GM19455 (cell line): ENCODE data around the gene CRYM.
"Not testable (repeated sequence)": the region's sequence is repeated elsewhere in the genome, so short reads cannot be mapped to it uniquely, and the experiment has no call there.

Source experiments
- ATAC-seq: cut with Tn5 transposase; IDR thresholded peaks from one replicate; pipeline ENCODE4 v1.9.1; 2021; ENCODE audit not compliant: unreplicated experiment

Gene CRYM

DNA sequence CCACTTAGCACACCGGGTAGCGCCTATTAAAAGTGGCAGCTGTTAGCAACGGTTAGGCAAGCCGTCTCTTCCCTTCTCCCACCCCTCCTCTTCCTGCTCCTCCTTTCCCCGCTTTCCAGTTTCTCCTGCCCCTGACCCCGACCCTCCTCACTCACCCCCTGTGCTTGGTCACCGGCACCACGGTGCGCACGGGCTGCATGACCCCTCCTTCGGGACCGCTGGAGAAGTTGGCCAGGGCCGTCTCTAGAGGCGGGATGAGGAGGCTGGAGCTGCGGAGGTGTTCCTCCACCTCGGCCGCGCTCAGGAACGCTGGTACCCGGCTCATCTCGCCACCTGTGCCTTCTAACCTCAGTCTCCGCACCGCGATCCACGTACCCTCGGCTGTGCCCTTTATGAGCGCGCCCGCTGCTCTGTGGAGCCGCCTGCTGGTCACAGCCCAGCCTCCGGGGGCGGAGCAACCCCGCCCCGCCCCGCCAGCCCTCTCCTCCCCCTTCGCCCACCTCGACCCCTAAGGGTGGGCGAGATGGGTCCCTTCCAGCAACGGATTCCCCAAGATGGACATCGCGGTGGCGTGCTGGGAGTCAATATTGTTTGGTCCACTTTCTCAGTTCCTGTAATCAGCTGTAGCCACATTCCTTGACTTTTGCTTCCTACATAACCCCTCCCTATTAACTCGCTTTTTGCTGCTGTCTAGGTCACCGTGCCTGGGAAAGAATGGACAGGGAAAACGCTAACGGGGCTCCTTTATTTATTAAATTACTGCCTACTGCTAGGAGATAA lies at the start of gene CRYM:
Gene CRYM (minus strand): TSS at position 364 of the 780 bp plus-strand sequence. CDS start 39 bp downstream, at position 325.
- no peak for ATAC-seq

GRCh38 chr16:21327046-21327445 lies 49.0 kb upstream of the CRYM start:
- ATAC-seq: no peak

DNA sequence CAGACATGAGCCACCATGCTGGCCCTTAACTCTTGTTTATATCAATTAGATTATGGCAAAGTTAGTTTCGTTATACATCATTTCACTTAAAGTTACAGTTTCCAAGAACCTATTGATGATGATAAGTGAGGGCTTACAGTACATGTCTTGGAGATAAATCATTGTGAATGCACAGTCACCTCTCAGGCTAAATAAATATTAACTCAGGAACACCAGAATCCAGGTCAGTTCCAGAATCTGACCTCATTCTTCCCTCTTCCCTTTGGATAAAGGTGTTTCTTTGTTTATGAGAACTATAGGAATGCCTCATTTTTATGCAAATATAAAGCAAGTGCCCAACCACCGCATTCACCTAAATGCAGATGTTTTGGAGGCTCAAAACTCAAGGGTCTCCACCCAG lies 48.4 kb upstream of the CRYM start:
- ATAC-seq: no peak

DNA sequence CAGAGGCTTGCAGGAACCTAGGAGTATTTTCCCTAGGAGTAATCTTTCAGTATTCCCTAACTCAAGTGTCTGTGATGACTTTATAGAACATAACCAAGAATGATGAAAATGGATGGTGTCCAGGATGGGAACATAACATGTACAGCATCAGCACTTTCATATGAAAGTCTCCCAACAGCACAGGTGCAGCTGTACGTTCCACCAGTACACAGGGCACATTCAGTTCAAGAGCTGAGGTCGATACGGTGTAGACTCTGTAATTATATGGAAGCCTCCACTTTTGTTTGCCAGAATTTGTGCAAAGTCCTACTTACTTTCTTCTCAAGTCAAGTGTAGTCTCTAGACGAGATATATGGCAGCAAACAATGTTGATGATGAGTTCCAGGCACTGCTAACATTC lies 46.2 kb upstream of the CRYM start:
- ATAC-seq: no peak

DNA sequence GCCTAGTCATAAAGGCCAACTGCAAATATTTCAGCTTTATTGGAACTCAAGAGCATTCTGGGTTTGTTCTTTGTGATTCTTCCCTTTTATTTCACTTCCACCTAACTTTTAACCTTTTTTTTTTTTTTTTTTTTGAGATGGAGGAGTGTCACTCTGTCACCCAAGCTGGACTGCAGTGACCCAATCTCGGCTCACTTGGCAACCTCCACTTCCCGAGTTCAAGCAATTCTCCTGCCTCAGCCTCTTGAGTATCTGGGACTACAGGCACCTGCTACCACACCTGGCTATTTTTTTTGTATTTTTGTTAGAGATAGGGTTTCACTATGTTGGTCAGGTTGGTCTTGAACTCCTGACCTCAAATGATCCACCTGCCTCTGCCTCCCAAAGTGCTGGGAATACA lies 44.2 kb upstream of the CRYM start:
- ATAC-seq: not testable (repeated sequence)

DNA sequence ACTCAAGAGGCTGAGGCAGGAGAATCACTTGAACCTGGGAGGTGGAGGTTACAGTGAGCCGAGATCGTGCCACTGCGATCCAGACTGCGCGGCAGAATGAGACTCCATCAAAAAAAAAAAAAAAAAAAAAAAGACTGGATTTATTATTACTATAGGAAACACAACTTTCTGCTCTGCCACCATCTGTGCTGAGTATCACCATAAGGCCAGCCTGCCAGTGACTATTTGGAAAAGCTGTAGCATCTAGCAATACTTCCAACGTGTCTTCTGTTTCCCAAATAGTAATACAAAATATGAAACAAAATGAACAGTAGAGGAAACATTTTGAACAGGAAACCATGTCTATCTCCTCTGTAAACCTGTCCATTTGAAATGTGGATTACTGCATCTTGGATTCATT lies 43.6 kb upstream of the CRYM start:
- ATAC-seq: no peak

DNA sequence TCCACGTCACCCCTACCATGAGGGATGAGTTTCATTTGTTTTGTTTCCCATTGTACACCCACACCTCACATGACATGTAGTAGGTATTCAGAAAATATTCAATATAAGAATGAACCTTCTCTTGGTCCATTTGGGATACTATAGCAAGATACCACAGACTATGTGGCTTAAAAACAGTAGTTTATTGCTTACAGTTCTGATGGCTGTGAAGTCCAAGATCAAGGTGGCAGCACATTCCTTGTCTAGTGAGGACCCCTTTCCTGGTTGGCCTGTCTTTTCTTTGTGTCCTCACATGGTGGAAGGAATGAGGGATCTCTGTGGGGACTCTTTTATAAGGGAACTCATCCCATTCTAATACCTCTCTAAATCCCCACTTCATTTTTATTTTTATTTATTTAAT lies 36.2 kb upstream of the CRYM start:
- no peak for ATAC-seq

- ATAC-seq: not testable (repeated sequence)
These were observed 34.8 kb upstream of the CRYM start for GRCh38 chr16:21312863-21313372.

GRCh38 chr16:21312046-21312445 lies 34.0 kb upstream of the CRYM start:
- not testable (repeated sequence) for ATAC-seq

DNA sequence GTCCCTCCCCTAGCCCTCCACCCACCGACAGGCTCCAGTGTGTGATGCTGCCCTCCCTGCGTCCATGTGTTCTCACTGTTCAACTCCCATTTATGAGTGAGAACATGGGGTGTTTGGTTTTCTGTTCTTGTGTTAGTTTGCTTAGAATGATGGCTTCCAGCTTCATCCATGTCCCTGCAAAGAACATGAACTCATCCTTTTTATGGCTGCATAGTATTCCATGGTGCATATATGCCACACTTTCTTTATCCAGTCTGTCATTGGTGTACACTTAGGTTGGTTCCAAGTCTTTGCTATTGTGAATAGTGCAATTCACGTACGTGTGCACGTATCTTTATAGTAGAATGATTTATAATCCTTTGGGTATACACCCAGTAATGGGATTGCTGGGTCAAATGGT lies 28.6 kb upstream of the CRYM start:
- not testable (repeated sequence) for ATAC-seq

DNA sequence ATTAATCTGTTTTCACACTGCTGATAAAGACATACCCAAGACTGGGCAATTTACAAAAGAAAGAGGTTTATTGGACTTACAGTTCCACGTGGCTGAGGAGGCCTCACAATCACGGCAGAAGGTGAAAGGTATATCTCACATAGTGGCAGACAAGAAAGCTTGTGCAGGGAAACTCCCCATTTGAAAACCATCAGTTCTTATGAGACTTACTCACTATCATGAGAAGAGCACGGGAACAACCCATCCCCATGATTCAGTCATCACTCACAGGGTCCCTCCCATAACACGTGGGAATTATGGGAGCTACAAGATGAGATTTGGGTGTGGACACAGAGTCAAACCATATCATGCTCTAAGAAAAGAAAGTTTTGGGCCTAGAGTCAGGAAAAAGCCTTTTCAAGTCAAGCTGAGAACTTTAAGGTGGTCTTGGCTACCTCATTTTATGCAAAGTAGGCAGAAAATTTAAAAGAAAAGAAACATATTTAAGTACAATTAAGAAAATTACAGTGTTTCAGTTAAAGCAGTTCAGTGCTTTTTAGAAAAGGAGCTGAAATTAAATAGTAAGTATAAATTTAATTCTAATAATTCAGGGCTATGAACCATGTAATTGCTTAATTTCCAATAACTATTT lies 24.9 kb upstream of the CRYM start:
- ATAC-seq: no peak

DNA sequence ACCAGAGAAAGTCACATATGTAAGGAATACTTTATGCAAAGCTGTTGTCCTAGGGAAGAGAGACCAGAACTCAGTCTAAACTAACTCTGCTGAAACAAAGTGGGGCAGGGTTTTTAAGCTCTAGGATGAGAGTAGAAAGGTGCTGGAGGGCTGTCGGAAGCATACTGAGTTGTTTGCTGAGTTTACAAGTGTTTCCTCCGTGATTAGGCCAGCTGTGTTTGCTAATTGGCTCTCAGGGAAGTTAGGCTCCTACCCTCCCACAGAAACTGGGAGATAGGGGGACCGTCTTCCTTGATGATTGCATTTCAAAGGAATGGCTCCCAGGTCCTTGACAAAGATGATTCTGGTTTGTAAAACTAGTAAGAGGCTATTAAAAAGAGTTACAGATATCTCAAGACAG lies 24.4 kb upstream of the CRYM start:
- ATAC-seq: no peak

GRCh38 chr16:21301895-21302291 lies 23.8 kb upstream of the CRYM start:
- no peak for ATAC-seq

DNA sequence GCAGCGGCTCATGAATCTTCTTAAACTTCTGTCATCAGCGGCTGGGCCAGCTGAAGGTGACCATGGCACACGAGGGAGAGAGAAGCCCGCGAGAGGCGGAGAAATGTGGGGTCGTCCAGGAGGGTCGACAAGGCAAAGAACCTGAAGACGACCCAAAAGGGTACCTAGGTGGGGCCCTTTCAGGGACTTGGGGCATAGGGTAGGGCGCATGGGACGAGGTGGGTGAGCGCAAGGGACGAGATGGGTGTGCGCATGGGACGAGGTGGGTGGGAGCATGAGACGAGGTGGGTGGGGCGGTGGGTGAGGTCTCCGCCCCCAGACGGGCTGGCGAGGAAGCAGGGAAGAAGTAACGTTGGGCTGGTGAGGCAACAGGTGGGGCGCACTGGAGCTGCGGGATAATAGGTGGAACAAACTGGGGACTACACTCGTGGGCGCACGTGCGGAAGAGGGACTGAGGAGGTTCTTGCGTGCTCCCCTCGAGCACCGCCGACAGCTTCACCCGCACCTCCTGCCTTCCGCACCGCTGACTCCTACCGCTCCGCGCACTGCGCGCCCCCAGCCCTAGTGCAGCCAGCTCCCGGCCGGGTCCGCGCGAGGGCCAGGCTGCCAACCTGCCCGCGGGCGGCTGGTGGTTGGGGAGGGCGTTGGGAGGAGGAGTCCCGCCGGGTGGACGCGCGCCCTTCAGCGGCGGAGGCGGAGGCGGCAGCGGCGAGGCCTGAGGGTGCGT lies 23.2 kb upstream of the CRYM start:
- ATAC-seq: peak; percentile 65

GRCh38 chr16:21300309-21301167 lies 22.4 kb upstream of the CRYM start:
- ATAC-seq: peak; percentile 68

- ATAC-seq: not testable (repeated sequence)
These were observed 11.7 kb upstream of the CRYM start for GRCh38 chr16:21289789-21290188.

GRCh38 chr16:21285314-21285713 lies 7.2 kb upstream of the CRYM start:
- no peak for ATAC-seq

- no peak for ATAC-seq
These were observed 6.3 kb upstream of the CRYM start for GRCh38 chr16:21284414-21284813.

DNA sequence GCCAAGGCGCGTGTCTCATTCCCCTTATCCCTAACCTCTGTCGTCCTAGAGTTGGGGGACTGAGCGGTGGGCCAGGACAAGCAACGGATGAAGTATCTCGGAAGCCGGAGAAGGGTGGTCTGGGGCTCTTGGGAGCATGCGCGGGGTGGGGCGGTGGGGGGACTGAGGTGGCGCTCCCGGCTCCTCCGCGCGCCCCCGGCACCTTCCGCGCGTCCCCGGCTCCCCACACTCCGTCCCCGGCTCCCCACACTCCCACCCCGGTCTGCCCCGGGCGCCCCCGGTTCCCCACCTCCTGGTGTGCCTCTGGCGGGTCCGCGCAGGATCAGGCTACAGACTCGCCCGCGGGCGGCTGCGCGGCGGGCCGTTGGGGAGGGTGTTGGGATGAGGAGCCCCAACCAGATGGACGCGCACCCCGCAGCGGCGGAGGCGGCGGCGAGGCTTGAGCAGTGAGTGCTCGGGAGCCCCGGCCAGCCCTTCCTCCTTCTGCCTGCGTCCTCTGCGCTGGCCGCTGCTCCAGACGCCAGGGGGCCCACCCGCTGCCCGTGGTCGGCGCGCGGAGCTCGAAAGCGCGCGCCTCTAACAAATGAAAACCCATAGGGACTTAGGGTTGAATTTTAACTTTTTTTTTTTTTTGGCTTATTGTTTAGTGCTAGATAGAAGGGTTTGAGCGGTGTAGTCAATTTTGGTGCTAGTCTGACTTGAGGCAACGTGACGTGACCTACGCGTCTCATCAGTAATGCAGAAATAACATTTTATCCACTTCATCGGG lies 5.6 kb upstream of the CRYM start:
- no peak for ATAC-seq
